Left kidney (tissue), 8 donors: ENCODE results near the gene LRFN5. TPM values are rescaled to one million over a fixed set of nuclear protein-coding genes. Genes with fewer than 3 reads are reported as not detected.
"Not testable (repeated sequence)": the region's sequence is repeated elsewhere in the genome, so short reads cannot be mapped to it uniquely, and the experiment has no call there.

Experiments used
- DNase-seq: peaks from one replicate; pipeline ENCODE4 v3.0.0-alpha.2; 2013
- long read RNA-seq, 8 donors: transcript quantifications; one replicate each; lab custom pipeline, GENCODE V29; 2026
- polyA plus RNA-seq: library from polyadenylated mRNA; unstranded; fragments of 120-200 nt; gene quantifications from one replicate; pipeline ENCODE4 v1.2.1, GENCODE V29; 2013; ENCODE audit not compliant: insufficient read length

LRFN5 gene
- 13.4 TPM for polyA plus RNA-seq
- long read RNA-seq, donor 1, partial matches to known transcripts, result 0 of 1 reads
- long read RNA-seq, donor 1, other reads (novel, unspliced or antisense), result 0 of 1 reads
- long read RNA-seq, donor 2, result 0 reads
- long read RNA-seq, donor 3, result 0 reads
- long read RNA-seq, donor 4, result 0 reads
- long read RNA-seq, donor 5, result 0 reads
- long read RNA-seq, donor 6, partial matches to known transcripts, result 0 of 1 reads
- long read RNA-seq, donor 6, other reads (novel, unspliced or antisense), result 0 of 1 reads
- long read RNA-seq, donor 7, result 0 reads
- long read RNA-seq, donor 8, result 0 reads

GRCh38 chr14:41606532-41607303 is at the start of gene LRFN5:
TSS of gene LRFN5 (plus strand) at chr14:41606876.
- peak; percentile 56 for DNase-seq

GRCh38 chr14:41558490-41558889 is 48.2 kb upstream of the LRFN5 start:
- DNase-seq, result no peak

GRCh38 chr14:41566864-41567263 is 39.8 kb upstream of the LRFN5 start:
- DNase-seq, result not testable (repeated sequence)

- no peak for DNase-seq
Measured at GRCh38 chr14:41568979-41569378, 37.7 kb upstream of the LRFN5 start.

GRCh38 chr14:41570415-41571155 is 36.1 kb upstream of the LRFN5 start:
- no peak for DNase-seq

- no peak for DNase-seq
Measured at GRCh38 chr14:41586237-41586636, 20.4 kb upstream of the LRFN5 start.

- DNase-seq, result no peak
Measured at GRCh38 chr14:41597647-41598046, 9.0 kb upstream of the LRFN5 start.

GRCh38 chr14:41599805-41600385 is 6.8 kb upstream of the LRFN5 start:
- peak; percentile 1 for DNase-seq

- DNase-seq, result peak; percentile 81
Measured at GRCh38 chr14:41604721-41605531, 1.8 kb upstream of the LRFN5 start.

- DNase-seq, result peak; percentile 73
Measured at GRCh38 chr14:41605550-41606281, 960 bp upstream of the LRFN5 start.

- DNase-seq, result no peak
Measured at GRCh38 chr14:41606282-41606531, 469 bp upstream of the LRFN5 start.

GRCh38 chr14:41607304-41607775 is 664 bp downstream of the LRFN5 start:
- peak; percentile 49 for DNase-seq

GRCh38 chr14:41607966-41608663 is 1.4 kb downstream of the LRFN5 start:
- DNase-seq, result peak; percentile 37

- peak; percentile 33 for DNase-seq
Measured at GRCh38 chr14:41608681-41609390, 2.2 kb downstream of the LRFN5 start.

- DNase-seq, result peak; percentile 79
Measured at GRCh38 chr14:41609704-41610183, 3.1 kb downstream of the LRFN5 start.

- DNase-seq, result no peak
Measured at GRCh38 chr14:41615011-41615595, 8.4 kb downstream of the LRFN5 start.

GRCh38 chr14:41623736-41624135 is 17.1 kb downstream of the LRFN5 start:
- no peak for DNase-seq

- no peak for DNase-seq
Measured at GRCh38 chr14:41629876-41630275, 23.2 kb downstream of the LRFN5 start.

- DNase-seq, result no peak
Measured at GRCh38 chr14:41634286-41634685, 27.6 kb downstream of the LRFN5 start.
